Superior temporal gyrus (tissue), 1 donor: ENCODE measurements around the gene GPR148.

Experiments used
- DNase-seq: peaks from one replicate; pipeline ENCODE4 v3.0.0-alpha.2; 2016; ENCODE audit errors: extremely low spot score

The GPR148 gene

DNA sequence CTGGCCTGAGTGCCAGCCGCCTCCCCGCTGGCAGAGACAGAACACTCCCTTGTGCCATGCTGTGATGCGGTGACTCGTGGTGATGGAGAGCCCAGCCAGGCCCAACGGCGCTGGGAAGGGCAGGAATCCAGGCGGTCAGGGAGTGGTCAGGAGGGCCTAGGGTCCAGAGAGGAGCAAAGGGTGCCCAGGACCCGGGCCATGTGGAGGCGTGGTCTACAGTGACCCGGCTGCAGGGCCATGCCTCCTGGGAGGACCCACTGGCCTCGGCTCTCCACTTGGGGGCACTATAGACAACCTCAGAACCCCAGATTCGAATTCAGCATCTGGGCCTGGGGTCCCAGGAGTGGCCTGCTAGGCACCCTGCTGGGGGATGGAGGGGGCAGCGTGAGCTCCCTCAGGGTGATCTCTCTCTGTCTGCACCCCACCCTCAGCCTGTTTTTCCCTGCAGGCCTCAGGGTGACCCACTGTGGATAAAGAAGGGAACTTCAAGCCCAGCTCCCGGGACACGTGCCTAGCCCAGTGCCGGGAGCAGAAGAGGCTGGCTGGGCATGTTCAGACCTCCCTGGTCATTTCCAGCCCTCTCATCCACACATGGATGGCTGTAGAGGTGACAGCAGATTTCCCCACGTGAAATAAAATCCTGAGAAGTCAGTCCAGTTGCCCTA lies 39.5 kb downstream of the GPR148 start:
- no peak for DNase-seq

DNA sequence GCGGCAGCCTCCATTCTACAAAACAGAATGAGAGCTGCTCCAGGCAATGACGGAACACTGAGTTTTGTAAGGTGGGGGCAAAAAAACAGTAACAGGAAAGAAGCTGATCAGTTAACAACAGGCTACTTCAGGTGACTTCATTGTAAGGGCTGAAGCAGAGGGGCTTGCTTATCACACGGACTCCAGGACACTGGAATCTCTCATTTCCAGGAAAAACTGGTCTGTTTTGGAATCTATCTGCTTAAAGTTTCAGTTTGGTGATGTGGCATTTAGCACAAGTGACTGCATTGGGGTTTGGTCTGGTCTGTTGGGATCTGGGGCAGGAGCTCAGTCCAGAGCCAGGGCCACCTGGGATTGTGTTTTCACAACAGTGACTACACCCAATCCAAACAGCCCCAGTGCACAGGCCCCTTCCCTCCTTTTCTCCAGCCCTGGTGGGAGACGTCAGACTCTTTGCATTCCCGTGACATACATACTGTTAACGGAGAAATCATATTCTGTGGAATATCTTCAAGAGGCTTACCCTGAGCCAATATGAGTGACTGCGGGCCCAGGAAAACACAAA lies 40.6 kb downstream of the GPR148 start:
- DNase-seq = no peak

GRCh38 chr2:130776550-130776949 lies 47.7 kb downstream of the GPR148 start:
- DNase-seq = no peak

DNA sequence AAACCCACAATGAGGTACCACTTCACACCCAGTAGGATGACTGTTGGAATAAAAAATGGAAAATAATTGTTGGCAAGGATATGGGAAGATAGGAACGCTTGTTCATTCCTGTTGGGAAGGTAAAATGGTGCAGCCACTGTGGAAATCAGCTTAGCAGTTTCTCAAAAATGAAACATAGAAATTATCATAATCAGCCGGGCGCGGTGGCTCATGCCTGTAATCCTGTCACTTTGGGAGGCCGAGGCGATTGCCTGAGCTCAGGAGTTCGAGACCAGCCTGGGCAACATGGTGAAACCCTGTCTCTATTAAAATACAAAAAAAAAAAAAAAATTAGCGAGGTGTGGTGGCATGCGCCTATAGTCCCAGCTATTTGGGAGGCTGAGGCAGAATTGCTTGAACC lies 49.9 kb downstream of the GPR148 start:
- DNase-seq = no peak
